HepG2 (cell line): Measurements from ENCODE around the gene BBS1. TPM values are rescaled to one million over a fixed set of nuclear protein-coding genes. Genes with fewer than 3 reads are reported as not detected.

Source experiments
- ADNP ChIP-seq: sonication (generic); formaldehyde crosslinking; IDR thresholded peaks from 2 replicates; pipeline ENCODE4 v1.4.0; 2020; ENCODE audit warnings: missing genetic modification reagents
- ARNT ChIP-seq: fragments of 450-650 bp; IDR thresholded peaks from 2 replicates; pipeline ENCODE4 v1.6.1; 2017
- ARNT2 ChIP-seq: sonication (generic); formaldehyde crosslinking; IDR thresholded peaks from 2 replicates; pipeline ENCODE4 v1.8.0; 2022; ENCODE audit warnings: mild to moderate bottlenecking, low read depth, missing genetic modification reagents, moderate library complexity
- EED ChIP-seq: sonication (generic); formaldehyde crosslinking; IDR thresholded peaks from 2 replicates; pipeline ENCODE4 v1.5.0; 2020; ENCODE audit warnings: mild to moderate bottlenecking, missing genetic modification reagents
- NFKB2 ChIP-seq: sonication (generic); formaldehyde crosslinking; IDR thresholded peaks from 2 replicates; pipeline ENCODE4 v1.4.0; 2020; ENCODE audit warnings: missing genetic modification reagents, borderline replicate concordance
- REPIN1 ChIP-seq: sonication (generic); formaldehyde crosslinking; IDR thresholded peaks from 2 replicates; pipeline ENCODE4 v1.8.0; 2022; ENCODE audit warnings: missing genetic modification reagents, low read depth, mild to moderate bottlenecking, borderline replicate concordance
- SMC3 ChIP-seq: IDR thresholded peaks from 2 replicates; pipeline ENCODE4 v1.6.1; 2011; ENCODE audit warnings: low read length, improper control_type of control experiment
- TFAP4 ChIP-seq: sonication (generic); IDR thresholded peaks from 2 replicates; pipeline ENCODE4 v1.6.1; 2016; ENCODE audit warnings: low read depth, borderline replicate concordance
- TGIF2 ChIP-seq: IDR thresholded peaks from 2 replicates; pipeline ENCODE4 v1.6.1; 2016; ENCODE audit warnings: control low read depth, missing compliant biosample characterization
- ZBTB21 ChIP-seq: sonication (generic); formaldehyde crosslinking; IDR thresholded peaks from 2 replicates; pipeline ENCODE4 v1.4.0; 2020; ENCODE audit warnings: missing genetic modification reagents
- ZBTB7A ChIP-seq: sonication (generic); formaldehyde crosslinking; IDR thresholded peaks from 2 replicates; pipeline ENCODE4 v1.8.0; 2022; ENCODE audit warnings: mild to moderate bottlenecking, missing genetic modification reagents
- ZFYVE20 ChIP-seq: sonication (generic); formaldehyde crosslinking; IDR thresholded peaks from 2 replicates; pipeline ENCODE4 v1.8.0; 2023; ENCODE audit warnings: low read depth, mild to moderate bottlenecking, moderate library complexity, missing genetic modification reagents, borderline replicate concordance
- ZHX2 ChIP-seq, 2 experiments: sonication (generic) in 1 of 2; formaldehyde crosslinking in 1 of 2; IDR thresholded peaks; 2 replicates each; pipeline versions ENCODE4 v1.6.1 to v1.9.0; 2014 to 2022; ENCODE audit warnings: antibody characterized with exemption in 1 of 2, borderline replicate concordance in 1 of 2, inconsistent platforms in 1 of 2, low read depth in 1 of 2, missing genetic modification reagents in 1 of 2
- ZNF30 ChIP-seq: sonication (generic); formaldehyde crosslinking; IDR thresholded peaks from 2 replicates; pipeline ENCODE4 v1.5.0; 2020; ENCODE audit warnings: mild to moderate bottlenecking, missing genetic modification reagents
- ZNF446 ChIP-seq: sonication (generic); formaldehyde crosslinking; IDR thresholded peaks from 2 replicates; pipeline ENCODE4 v1.5.0; 2020; ENCODE audit warnings: mild to moderate bottlenecking, missing genetic modification reagents
- ZNF597 ChIP-seq: sonication (generic); formaldehyde crosslinking; IDR thresholded peaks from 2 replicates; pipeline ENCODE4 v1.5.0; 2020; ENCODE audit warnings: missing genetic modification reagents
- ZNF709 ChIP-seq: sonication (generic); formaldehyde crosslinking; IDR thresholded peaks from 2 replicates; pipeline ENCODE4 v1.5.0; 2020; ENCODE audit warnings: mild to moderate bottlenecking, missing genetic modification reagents
- polyA plus RNA-seq, 8 experiments: library from polyadenylated mRNA; depleted of rRNA in 3 of 8; stranded (reverse) in 7 of 8; unstranded in 1 of 8; fragments of >200 nt; fragmentation: Illumina TruSeq in 4 of 8; extraction: Trizol in 4 of 8; gene quantifications; 2 replicates each; pipeline versions ENCODE4 v1.2.1 to v1.2.3, GENCODE V29; 2011 to 2016; ENCODE audit warnings: low read depth in 4 of 8, missing spikeins in 1 of 8, mixed read lengths in 1 of 8; ENCODE audit not compliant: insufficient read depth in 1 of 8
- total RNA-seq, 5 experiments: library from RNA; depleted of rRNA; stranded (reverse); fragments of >200 nt; fragmentation: Illumina TruSeq; extraction: Trizol; gene quantifications; 2 replicates each; pipeline ENCODE4 v1.2.3, GENCODE V29; 2016; ENCODE audit warnings: low read depth in 1 of 5
- TF ChIP-seq, protein P1 (sequence below): sonication (generic); formaldehyde crosslinking; IDR thresholded peaks from 2 replicates; pipeline ENCODE4 v1.4.0; 2020; ENCODE audit warnings: mild to moderate bottlenecking, missing genetic modification reagents
- TF ChIP-seq, protein P2 (sequence below): sonication (generic); formaldehyde crosslinking; IDR thresholded peaks from 2 replicates; pipeline ENCODE4 v1.4.0; 2020; ENCODE audit warnings: missing genetic modification reagents

The BBS1 gene
- total and polyA plus RNA-seq, 2 of the 13 experiments (the other 11 are each of a cell fraction or from before 2014, with no cell fraction given), result 11.7 to 14.1 TPM

GRCh38 chr11:66480117-66480938, 30.1 kb upstream of the BBS1 start, which contains the start of gene DPP3 (continued):
- TF ChIP-seq ZFYVE20, result no peak; the same call in 1 of the 2 replicates
- TF ChIP-seq ARNT2 (CRISPR knock-in tag), result peak; percentile 92
- TF ChIP-seq NFKB2, result peak; percentile 20; the same call in 1 of the 2 replicates
- TF ChIP-seq ZNF597 (CRISPR knock-in tag), result no peak
- TF ChIP-seq SMC3, result no peak
- no peak for TF ChIP-seq ZBTB7A
- TF ChIP-seq ZHX2 (IDR thresholded peaks at IDR 0.05; ENCODE audit: low read depth), result no peak
- TF ChIP-seq ZHX2 (CRISPR knock-in tag; IDR thresholded peaks at IDR 0.05; ENCODE audit: borderline replicate concordance), result no peak
- peak; percentile 54; the same call in 1 of the 2 replicates for TF ChIP-seq ZNF30 (CRISPR knock-in tag)
- TF ChIP-seq TGIF2 (CRISPR knock-in tag), result peak; percentile 67; the same call in 1 of the 2 replicates
- TF ChIP-seq ZBTB21 (CRISPR knock-in tag), result no peak; the same call in 1 of the 2 replicates
- peak; percentile 56; the same call in 1 of the 2 replicates for TF ChIP-seq ZNF709 (CRISPR knock-in tag)
- TF ChIP-seq, protein P1, sequence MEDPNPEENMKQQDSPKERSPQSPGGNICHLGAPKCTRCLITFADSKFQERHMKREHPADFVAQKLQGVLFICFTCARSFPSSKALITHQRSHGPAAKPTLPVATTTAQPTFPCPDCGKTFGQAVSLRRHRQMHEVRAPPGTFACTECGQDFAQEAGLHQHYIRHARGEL (CRISPR knock-in tag), result no peak
- TF ChIP-seq REPIN1 (CRISPR knock-in tag), result peak; percentile 92
- no peak; the same call in 1 of the 2 replicates for TF ChIP-seq ZNF446 (CRISPR knock-in tag)
- 0 out of 2 replicates have a peak, but pooled peaks have one; percentile 70 for TF ChIP-seq TFAP4
- no peak for TF ChIP-seq ARNT
- TF ChIP-seq, protein P2, sequence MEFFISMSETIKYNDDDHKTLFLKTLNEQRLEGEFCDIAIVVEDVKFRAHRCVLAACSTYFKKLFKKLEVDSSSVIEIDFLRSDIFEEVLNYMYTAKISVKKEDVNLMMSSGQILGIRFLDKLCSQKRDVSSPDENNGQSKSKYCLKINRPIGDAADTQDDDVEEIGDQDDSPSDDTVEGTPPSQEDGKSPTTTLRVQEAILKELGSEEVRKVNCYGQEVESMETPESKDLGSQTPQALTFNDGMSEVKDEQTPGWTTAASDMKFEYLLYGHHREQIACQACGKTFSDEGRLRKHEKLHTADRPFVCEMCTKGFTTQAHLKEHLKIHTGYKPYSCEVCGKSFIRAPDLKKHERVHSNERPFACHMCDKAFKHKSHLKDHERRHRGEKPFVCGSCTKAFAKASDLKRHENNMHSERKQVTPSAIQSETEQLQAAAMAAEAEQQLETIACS (CRISPR knock-in tag), result no peak
- TF ChIP-seq EED, result no peak; the same call in 1 of the 2 replicates
- peak; percentile 91 for TF ChIP-seq ADNP (CRISPR knock-in tag)
